Articular chondrocyte of knee joint (primary cell): Measurements from ENCODE around the gene GPN3. TPM values are rescaled to one million over a fixed set of nuclear protein-coding genes. Genes with fewer than 3 reads are reported as not detected.

Experiments used
- small RNA-seq: library from RNA; depleted of rRNA; stranded (forward); fragments of <200 nt; gene quantifications from one replicate; pipeline ENCODE3, GENCODE V24; 2012
- total RNA-seq: library from RNA; depleted of rRNA; stranded (reverse); fragments of >200 nt; gene quantifications from 2 replicates; pipeline ENCODE4 v1.2.3, GENCODE V29; 2012

GPN3 gene
- 12.9 and 14.7 TPM in 2 replicates for total RNA-seq

GRCh38 chr12:110468214-110469048 is at the start of gene GPN3, which contains the start of gene FAM216A:
Gene GPN3, minus strand, starts transcription at chr12:110468257. Its CDS starts 54 bp downstream, at chr12:110468203.
Gene FAM216A, plus strand, starts transcription at chr12:110468845. Its CDS starts 31 bp downstream, at chr12:110468876.

GRCh38 chr12:110501752-110502738 is 34.0 kb upstream of the GPN3 start, which contains the start of the genes RAD9B and VPS29:
Gene RAD9B, plus strand, starts transcription at chr12:110502331. Its CDS starts 7 bp downstream, at chr12:110502338.
Gene VPS29, minus strand, starts transcription at chr12:110502111. Its CDS starts 60 bp downstream, at chr12:110502051.

DNA sequence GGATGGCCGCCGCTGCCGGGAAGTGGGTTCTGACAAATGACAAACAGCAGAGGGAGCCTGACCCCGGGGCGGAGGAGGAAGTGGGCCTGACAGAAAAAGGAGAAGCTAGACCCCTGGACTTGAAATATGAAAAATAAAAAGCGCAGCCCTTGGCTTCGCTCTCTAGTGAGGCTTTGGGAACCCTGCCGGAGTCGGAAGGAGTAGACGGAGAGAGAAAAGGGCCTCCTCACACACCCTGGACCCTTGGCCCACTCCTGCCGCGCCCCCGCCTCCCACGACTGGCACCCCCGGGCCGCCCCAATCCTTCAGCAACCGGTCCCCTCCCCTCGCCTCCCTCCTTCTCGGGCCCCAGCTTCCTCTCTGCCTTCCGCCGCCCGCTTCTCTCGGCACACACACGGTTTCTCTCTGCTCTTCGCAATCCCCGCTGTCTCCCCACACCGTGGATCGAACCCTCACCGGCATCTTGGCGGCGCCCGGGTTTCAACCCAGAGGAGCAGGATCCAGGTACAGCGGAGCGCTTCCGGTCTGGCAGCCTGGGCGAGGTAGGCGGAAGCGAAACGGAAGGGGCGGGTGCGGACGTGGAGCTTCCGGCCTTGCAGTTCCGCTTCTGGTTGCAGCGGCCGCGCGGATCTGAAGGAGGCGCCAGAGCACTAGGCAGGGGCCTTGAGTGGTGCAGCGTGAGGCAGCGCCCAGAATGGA is 18.1 kb downstream of the GPN3 start, which contains the start of gene ARPC3:
ARPC3 (minus strand) TSS at position 539 of the 699 bp plus-strand sequence; CDS start at position 462, 77 bp downstream.

GRCh38 chr12:110403146-110403975 is 64.7 kb downstream of the GPN3 start, which contains the start of gene ANAPC7:
Gene ANAPC7, minus strand, starts transcription at chr12:110403708. Its CDS starts 81 bp downstream, at chr12:110403627.

Small RNA genes within 50 kb of the gene (small RNA-seq; reads per million reads assigned to genes)
- not detected for gene RF00278

Other genes with a start within 250 kb of the GPN3 start
- 127 and 158 TPM in 2 replicates for gene ATP2A2, start 187.0 kb downstream of the GPN3 start, total RNA-seq
- gene ANAPC7, start 64.5 kb downstream of the GPN3 start, total RNA-seq, result 37.8 and 43.9 TPM in 2 replicates
- gene ARPC3, start 17.9 kb downstream of the GPN3 start, total RNA-seq, result 390 and 461 TPM in 2 replicates
- 8.9 and 9.3 TPM in 2 replicates for gene FAM216A, start 588 bp upstream of the GPN3 start, total RNA-seq
- 78.4 and 92.4 TPM in 2 replicates for gene VPS29, start 33.9 kb upstream of the GPN3 start, total RNA-seq
- gene RAD9B, start 34.1 kb upstream of the GPN3 start, total RNA-seq, result 1.3 and 1.4 TPM in 2 replicates
- 7.8 and 8.0 TPM in 2 replicates for gene PPTC7, start 115.1 kb upstream of the GPN3 start, total RNA-seq
- 55.0 and 65.6 TPM in 2 replicates for gene TCTN1, start 145.9 kb upstream of the GPN3 start, total RNA-seq
- 2.2 and 5.1 TPM in 2 replicates for gene HVCN1, start 220.9 kb upstream of the GPN3 start, total RNA-seq